ENCODE data around the gene CELSR2. TPM values are rescaled to one million over a fixed set of nuclear protein-coding genes. Genes with fewer than 3 reads are reported as not detected.

Gene CELSR2
- total RNA-seq, 3 donors from 2014 or later (not counting 1 experiment from before 2014, with no cell fraction given), result 7.1 to 9.7 (median 7.4) TPM

DNA sequence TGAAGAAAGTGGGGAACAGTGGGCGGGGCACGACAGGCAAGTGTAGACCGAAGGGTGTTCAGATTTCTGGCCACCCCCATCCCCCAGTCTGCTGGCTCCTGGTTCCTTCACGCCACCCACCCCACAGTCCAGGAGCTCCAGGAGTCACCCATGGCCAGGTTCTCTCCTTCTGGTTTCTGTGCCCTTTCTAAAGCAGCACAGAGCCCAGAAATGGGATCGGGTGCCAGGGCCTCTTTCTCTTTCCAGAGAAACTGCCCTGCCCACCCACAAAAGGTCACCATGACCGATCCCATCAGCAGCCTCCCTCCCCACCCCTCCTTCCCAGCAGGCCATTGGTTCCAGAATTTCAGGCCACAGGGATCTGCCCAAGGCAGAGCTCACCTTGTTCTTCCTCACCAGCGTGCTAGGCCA lies 3.2 kb upstream of the CELSR2 start:
- intact Hi-C loops (cut with micrococcal nuclease), result loop anchor here (5.0 kb wide), 1 partner anchor 236 kb away; the partner anchor contains the start of gene ATXN7L2
- Histone ChIP-seq H3K4me3 (ENCODE audit: low read length) (no peak overlapping the region), H3K4me1 (ENCODE audit: control insufficient read depth, insufficient read depth, low read length) (peaks cover 17% of the 10 kb centered on the region), H3K27ac (ENCODE audit: low read length) (no peak overlapping the region), H3K36me3 (ENCODE audit: control insufficient read depth, insufficient read depth, low read length) (no peaks in the 10 kb centered on the region), H3K27me3 (ENCODE audit: control insufficient read depth, insufficient read depth, low read length) (peaks cover 16% of the 10 kb centered on the region), H3K9me3 (ENCODE audit: control insufficient read depth, insufficient read depth, low read length) (no peaks in the 10 kb centered on the region)
- Mint-ChIP-seq H3K9me3 (no peaks in the 10 kb centered on the region), H3K4me3 (no peak overlapping the region), H3K36me3 (no peaks in the 10 kb centered on the region), H3K27ac (no peak overlapping the region), H3K27me3 (ENCODE audit: low read depth in 2 of 2) (peaks cover 15 to 16% of the 10 kb centered on the region in 2 donors), H3K4me1 (peaks cover 12 to 33% of the 10 kb centered on the region in 2 donors)
- ATAC-seq, result no peak
- no peak for DNase-seq
- TF ChIP-seq, protein P1, sequence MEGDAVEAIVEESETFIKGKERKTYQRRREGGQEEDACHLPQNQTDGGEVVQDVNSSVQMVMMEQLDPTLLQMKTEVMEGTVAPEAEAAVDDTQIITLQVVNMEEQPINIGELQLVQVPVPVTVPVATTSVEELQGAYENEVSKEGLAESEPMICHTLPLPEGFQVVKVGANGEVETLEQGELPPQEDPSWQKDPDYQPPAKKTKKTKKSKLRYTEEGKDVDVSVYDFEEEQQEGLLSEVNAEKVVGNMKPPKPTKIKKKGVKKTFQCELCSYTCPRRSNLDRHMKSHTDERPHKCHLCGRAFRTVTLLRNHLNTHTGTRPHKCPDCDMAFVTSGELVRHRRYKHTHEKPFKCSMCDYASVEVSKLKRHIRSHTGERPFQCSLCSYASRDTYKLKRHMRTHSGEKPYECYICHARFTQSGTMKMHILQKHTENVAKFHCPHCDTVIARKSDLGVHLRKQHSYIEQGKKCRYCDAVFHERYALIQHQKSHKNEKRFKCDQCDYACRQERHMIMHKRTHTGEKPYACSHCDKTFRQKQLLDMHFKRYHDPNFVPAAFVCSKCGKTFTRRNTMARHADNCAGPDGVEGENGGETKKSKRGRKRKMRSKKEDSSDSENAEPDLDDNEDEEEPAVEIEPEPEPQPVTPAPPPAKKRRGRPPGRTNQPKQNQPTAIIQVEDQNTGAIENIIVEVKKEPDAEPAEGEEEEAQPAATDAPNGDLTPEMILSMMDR (IDR thresholded peaks at IDR 0.05), result no peak
- WGBS (ENCODE audit: insufficient coverage), result 88% methylated on average over 7 of the region's 7 CpGs

DNA sequence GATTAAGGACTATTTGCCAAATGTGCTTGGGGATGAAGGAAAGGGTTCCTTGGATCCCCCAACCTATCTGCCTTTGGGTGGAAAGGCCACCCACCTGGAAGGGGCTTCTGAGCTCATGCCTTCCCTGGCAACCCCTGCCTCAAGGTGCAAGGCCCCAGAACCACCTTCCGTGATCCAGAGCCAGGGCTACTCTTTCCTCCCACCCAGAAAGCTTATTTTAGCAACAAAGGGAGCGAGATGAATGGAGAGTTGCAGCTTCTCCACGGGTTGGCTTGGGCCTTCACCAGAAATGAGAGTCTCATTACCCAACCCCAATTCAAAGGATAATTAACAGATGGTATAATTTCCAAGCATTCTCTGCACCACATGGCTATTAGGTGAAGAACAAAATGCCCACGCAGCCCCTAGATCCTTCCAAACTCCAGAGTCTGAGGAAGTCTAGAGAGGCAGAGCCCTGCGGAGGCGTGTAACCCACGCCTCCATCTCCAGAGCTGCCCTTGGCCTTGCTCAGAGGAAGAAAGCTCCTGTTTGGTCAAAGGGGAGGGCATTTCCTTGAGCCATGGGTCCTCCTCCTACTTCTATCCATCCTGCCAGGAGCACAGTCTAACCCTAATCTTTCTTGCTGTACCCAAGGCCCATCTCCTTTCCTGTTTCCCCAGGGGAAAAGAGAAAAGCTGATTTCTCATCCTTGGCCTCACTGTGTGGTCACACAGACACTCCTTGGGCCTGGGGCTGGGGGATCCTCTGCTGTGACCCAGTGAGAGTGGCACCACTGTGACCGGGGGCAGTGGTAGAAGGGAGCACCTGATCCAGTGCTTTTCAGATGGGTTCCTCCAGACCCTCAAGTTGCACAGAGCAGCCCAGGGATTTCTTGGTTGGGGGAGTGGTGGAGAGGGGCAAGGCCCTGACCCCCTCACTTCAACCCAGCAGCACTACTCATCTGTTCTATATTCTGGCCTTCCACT lies 1.7 kb upstream of the CELSR2 start:
- no peak for DNase-seq
- H3K4me1 Mint-ChIP-seq, result peaks cover 0 to 20% of the 10 kb centered on the region in 2 donors
- no peak overlapping the region for H3K27ac Mint-ChIP-seq
- no peak for ATAC-seq
- H3K27ac ChIP-seq (ENCODE audit: low read length), result no peak overlapping the region
- no peaks in the 10 kb centered on the region for H3K36me3 Mint-ChIP-seq
- WGBS (ENCODE audit: insufficient coverage), result 91% methylated on average over 8 of the region's 8 CpGs
- peaks cover 14 to 15% of the 10 kb centered on the region in 2 donors for H3K27me3 Mint-ChIP-seq (ENCODE audit: low read depth in 2 of 2)
- H3K9me3 Mint-ChIP-seq, result no peaks in the 10 kb centered on the region
- no peaks in the 10 kb centered on the region for H3K9me3 ChIP-seq (ENCODE audit: control insufficient read depth, insufficient read depth, low read length)
- H3K4me3 Mint-ChIP-seq, result no peak overlapping the region
- no peaks in the 10 kb centered on the region for H3K36me3 ChIP-seq (ENCODE audit: control insufficient read depth, insufficient read depth, low read length)
- intact Hi-C loops (cut with micrococcal nuclease), result loop anchor here (5.0 kb wide), 1 partner anchor 235 kb away; the partner anchor contains the start of gene ATXN7L2
- peaks cover 14% of the 10 kb centered on the region for H3K4me1 ChIP-seq (ENCODE audit: control insufficient read depth, insufficient read depth, low read length)
- no peak overlapping the region for H3K4me3 ChIP-seq (ENCODE audit: low read length)
- peaks cover 16% of the 10 kb centered on the region for H3K27me3 ChIP-seq (ENCODE audit: control insufficient read depth, insufficient read depth, low read length)
- TF ChIP-seq, protein P1 (IDR thresholded peaks at IDR 0.05), result no peak

DNA sequence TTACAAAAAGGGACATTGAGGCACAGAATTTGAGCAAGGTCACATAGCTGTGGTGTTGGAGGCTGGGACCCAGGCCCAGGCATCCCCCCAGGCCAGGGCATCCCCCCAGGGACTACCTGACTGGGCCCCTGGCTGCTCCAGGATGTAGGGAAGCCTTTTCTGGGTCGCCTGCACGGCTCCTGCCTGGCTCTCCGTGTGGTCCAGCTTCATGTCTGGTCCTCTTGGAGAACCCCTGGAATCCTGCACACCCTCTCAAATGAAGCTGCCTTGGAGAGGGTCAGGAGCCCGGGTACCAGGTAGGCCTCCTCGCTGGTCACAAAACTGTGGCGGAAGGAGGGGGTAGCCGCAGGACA lies 919 bp upstream of the CELSR2 start:
- DNase-seq (no peak), ATAC-seq (no peak)
- Histone ChIP-seq H3K4me1 (ENCODE audit: control insufficient read depth, insufficient read depth, low read length) (peaks cover 18% of the 10 kb centered on the region), H3K9me3 (ENCODE audit: control insufficient read depth, insufficient read depth, low read length) (no peaks in the 10 kb centered on the region), H3K27ac (ENCODE audit: low read length) (no peak overlapping the region), H3K4me3 (ENCODE audit: low read length) (no peak overlapping the region), H3K36me3 (ENCODE audit: control insufficient read depth, insufficient read depth, low read length) (no peaks in the 10 kb centered on the region), H3K27me3 (ENCODE audit: control insufficient read depth, insufficient read depth, low read length) (peaks cover 12% of the 10 kb centered on the region)
- Mint-ChIP-seq H3K4me3 (peak overlapping the region; percentile 40), H3K9me3 (no peaks in the 10 kb centered on the region), H3K4me1 (peaks cover 0 to 27% of the 10 kb centered on the region in 2 donors), H3K36me3 (no peaks in the 10 kb centered on the region), H3K27me3 (ENCODE audit: low read depth in 2 of 2) (peaks cover 9 to 15% of the 10 kb centered on the region in 2 donors), H3K27ac (no peak overlapping the region)
- 95% methylated on average over 7 of the region's 7 CpGs for WGBS (ENCODE audit: insufficient coverage)
- intact Hi-C loops (cut with micrococcal nuclease), result loop anchor here (5.0 kb wide), 1 partner anchor 234 kb away; the partner anchor contains the start of gene ATXN7L2
- TF ChIP-seq, protein P1 (IDR thresholded peaks at IDR 0.05), result no peak

All from natural killer cell (primary cell).